HG03432 (cell line): Measurements from ENCODE around the gene HIPK2.
A peak's percentile ranks its signal among the peaks of the same experiment; 100 is the strongest.

Source experiments
- ATAC-seq: cut with Tn5 transposase; IDR thresholded peaks from one replicate; pipeline ENCODE4 v1.9.1; 2021; ENCODE audit warnings: mild to moderate bottlenecking, moderate library complexity; ENCODE audit not compliant: unreplicated experiment

HIPK2 gene

DNA sequence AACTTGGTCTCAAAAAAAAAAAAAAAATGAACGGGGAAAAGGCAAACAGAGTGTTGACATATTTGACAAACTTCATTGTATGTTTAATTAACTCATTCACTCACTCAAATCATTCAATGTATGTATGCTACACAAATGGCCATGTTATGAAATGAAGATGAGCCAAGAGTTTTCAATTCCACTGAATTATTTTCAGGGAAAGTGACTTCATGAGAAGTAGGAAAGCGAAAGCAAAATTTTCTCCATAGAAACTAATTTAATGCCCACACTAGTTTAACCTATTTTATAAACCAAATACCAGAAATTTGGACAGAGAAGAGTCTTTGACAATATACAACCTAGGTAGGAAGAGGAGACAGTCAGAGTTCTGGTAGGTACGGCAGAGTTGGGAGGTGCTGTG lies 119.5 kb downstream of the HIPK2 start:
- no peak for ATAC-seq

- no peak for ATAC-seq
Measured at GRCh38 chr7:139657725-139658124, 120.1 kb downstream of the HIPK2 start.

DNA sequence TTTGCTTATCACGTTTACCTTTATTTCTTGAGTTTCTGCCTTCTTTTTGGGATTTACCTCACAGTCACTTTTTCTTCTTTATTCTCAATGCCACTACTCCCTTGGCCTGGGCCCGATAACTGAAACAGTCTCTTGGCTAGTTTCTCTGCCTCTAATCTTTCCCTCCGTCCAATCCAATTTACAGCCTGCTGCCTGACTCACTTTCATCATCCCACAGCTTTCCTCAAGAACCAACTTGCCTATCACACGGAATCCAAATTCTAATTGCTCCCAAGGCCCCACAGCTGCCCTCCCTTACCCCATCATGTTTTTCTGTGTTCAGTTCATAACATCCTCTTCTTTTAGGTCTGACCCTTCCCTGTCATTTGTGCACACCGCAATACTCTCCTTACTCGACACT lies 121.4 kb downstream of the HIPK2 start:
- no peak for ATAC-seq

DNA sequence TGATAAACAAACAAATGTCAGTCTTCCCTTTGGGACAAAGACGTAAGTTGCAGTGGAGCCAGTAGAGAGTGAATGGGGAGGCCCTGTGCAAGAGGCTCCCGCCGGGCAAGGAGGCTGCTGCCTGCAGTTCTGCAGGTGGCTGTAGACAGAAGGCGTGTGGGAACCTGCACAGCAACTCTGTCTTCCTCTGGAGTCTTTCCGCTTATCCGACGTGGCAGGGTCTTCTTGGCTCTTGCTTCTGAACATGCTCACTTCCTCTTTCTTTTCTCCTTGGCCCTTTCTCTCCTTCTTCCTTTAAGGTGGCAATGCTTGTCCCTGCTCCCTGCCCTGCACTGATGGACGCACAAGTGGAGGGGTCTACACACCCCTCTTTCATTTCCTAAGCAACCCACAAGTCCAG lies 122.5 kb downstream of the HIPK2 start:
- ATAC-seq: peak; percentile 42

GRCh38 chr7:139654276-139655181 lies 123.3 kb downstream of the HIPK2 start:
- no peak for ATAC-seq

- ATAC-seq: no peak
Measured at GRCh38 chr7:139651914-139652313, 125.9 kb downstream of the HIPK2 start.

- ATAC-seq: no peak
Measured at GRCh38 chr7:139651308-139651707, 126.5 kb downstream of the HIPK2 start.

- ATAC-seq: no peak
Measured at GRCh38 chr7:139650429-139651100, 127.2 kb downstream of the HIPK2 start.

DNA sequence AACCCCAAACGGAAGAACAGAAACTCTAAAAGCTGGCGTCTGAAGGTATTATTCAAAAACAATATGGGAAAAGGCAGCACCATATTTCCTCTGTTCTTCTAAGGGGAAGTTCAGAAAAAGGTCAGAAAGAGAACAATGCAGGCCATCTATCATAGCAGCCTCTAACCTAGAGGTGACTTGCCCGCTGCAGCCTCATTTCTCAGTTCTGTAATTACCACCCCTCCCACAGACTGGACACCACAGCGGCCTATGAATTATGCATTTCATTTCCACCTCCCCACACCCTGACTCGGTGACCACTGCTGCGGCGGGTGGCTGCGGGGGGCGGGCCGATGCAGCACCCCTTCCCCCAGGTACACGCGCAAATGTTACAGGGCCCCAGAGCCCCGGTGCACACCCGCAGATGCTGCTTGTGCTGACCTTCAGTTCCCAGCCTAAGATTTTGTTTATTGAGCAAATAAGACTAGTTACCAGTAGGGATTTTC lies 128.8 kb downstream of the HIPK2 start:
- peak; percentile 94 for ATAC-seq

- ATAC-seq: peak; percentile 13
Measured at GRCh38 chr7:139648391-139648861, 129.4 kb downstream of the HIPK2 start.

DNA sequence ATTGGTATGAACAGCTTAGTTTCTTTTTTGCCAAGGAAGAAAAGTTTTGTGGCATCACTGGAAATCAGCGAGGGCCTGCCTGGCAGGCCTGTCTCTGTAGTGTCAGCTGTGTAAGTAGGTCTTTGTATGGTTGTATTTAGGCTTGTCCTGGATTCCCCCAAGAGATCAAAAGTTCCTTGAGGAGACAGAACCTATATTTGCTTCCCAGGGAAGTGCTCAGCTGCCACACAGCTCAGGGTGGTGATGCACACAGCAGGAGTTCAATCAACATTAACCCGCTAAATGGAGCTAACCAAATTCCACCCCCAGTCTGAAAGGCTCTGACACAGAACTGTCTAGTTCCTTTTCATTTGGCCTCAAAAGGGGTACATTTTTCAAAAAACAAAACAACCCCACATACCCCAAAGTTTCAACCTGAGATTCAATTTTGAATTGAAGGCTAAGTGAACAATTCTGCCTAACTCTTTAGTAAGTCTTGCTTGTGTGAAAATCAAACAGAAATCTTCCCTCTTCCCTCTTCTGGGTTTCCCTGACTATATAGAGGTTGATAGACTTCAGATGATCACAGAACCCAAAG lies 129.9 kb downstream of the HIPK2 start:
- ATAC-seq: no peak

DNA sequence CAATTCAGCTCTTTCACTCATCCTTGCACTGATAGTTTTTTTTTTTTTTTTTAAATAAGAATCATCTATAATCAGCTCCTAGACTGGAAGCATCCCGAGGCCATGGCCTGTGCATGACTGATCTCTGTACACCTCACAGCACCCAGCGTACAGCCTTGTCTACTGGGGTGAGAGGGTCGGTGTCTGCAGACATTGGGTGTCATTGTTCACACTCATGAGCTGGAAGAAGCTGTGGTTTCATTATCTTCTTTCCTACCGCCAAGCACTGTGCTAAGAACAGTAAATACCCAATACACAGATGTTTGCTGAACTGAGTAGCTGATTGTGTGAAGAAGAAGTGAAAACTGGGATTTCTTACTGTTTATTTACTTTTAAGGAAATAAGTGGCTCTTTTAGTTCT lies 130.7 kb downstream of the HIPK2 start:
- no peak for ATAC-seq

DNA sequence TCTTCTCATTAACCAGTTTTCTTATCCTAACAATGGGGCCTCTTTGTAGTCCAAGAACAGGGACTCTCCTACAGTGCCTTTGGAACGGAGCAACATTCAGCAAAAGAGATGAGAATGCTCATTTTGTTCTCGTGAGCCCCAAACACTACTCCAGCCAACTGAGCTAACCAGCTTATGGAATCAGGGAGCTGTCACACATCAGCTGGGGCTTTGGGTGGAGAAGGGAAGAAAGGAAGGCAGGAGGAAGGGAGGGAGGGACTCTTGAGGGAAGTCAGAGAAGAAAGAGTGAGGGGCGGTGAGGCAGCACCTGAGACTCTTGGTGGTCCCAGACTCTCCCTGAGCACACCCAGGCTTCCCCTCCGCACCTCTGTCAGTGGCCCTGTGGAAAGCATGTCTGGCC lies 131.2 kb downstream of the HIPK2 start:
- ATAC-seq: no peak

- no peak for ATAC-seq
Measured at GRCh38 chr7:139645572-139646523, 131.9 kb downstream of the HIPK2 start.

- no peak for ATAC-seq
Measured at GRCh38 chr7:139643951-139644585, 133.7 kb downstream of the HIPK2 start.

GRCh38 chr7:139642283-139642682 lies 135.5 kb downstream of the HIPK2 start:
- ATAC-seq: no peak

GRCh38 chr7:139641337-139641992 lies 136.3 kb downstream of the HIPK2 start:
- ATAC-seq: no peak

GRCh38 chr7:139640681-139641080 lies 137.1 kb downstream of the HIPK2 start:
- no peak for ATAC-seq

GRCh38 chr7:139639563-139639962 lies 138.2 kb downstream of the HIPK2 start:
- no peak for ATAC-seq
